CD4-positive, alpha-beta T cell treated with Interleukin-6 for 4 hours (primary cell): ENCODE data around the gene TMEM164.

Source experiments
- DNase-seq: peaks from one replicate; pipeline ENCODE4 v3.0.0-alpha.2; 2020; ENCODE audit warnings: mixed read lengths

TMEM164 gene

GRCh38 chrX:110173192-110174175, 170.6 kb downstream of the TMEM164 start:
- DNase-seq, result no peak

GRCh38 chrX:110175146-110175545, 172.2 kb downstream of the TMEM164 start:
- DNase-seq, result no peak

- DNase-seq, result no peak
Observed at GRCh38 chrX:110175696-110176095, 172.8 kb downstream of the TMEM164 start.

- no peak for DNase-seq
Observed at GRCh38 chrX:110178179-110178865, 175.4 kb downstream of the TMEM164 start.

GRCh38 chrX:110180176-110180927, 177.4 kb downstream of the TMEM164 start:
- no peak for DNase-seq

- DNase-seq, result no peak
Observed at GRCh38 chrX:110180928-110181310, 178.0 kb downstream of the TMEM164 start.

GRCh38 chrX:110181459-110182137, 178.7 kb downstream of the TMEM164 start:
- no peak for DNase-seq

GRCh38 chrX:110182362-110182761, 179.4 kb downstream of the TMEM164 start:
- no peak for DNase-seq

- no peak for DNase-seq
Observed at GRCh38 chrX:110182865-110183264, 180.0 kb downstream of the TMEM164 start.

GRCh38 chrX:110183314-110183713, 180.4 kb downstream of the TMEM164 start:
- DNase-seq, result no peak

- no peak for DNase-seq
Observed at GRCh38 chrX:110188701-110189558, 186.0 kb downstream of the TMEM164 start.

- no peak for DNase-seq
Observed at GRCh38 chrX:110192516-110192915, 189.6 kb downstream of the TMEM164 start.

GRCh38 chrX:110194977-110195376, 192.1 kb downstream of the TMEM164 start:
- DNase-seq, result no peak

- no peak for DNase-seq
Observed at GRCh38 chrX:110201799-110202198, 198.9 kb downstream of the TMEM164 start.

- DNase-seq, result no peak
Observed at GRCh38 chrX:110204986-110205385, 202.1 kb downstream of the TMEM164 start.

GRCh38 chrX:110208092-110208491, 205.2 kb downstream of the TMEM164 start:
- DNase-seq, result no peak

- no peak for DNase-seq
Observed at GRCh38 chrX:110210417-110211139, 207.7 kb downstream of the TMEM164 start.

- no peak for DNase-seq
Observed at GRCh38 chrX:110211340-110211739, 208.4 kb downstream of the TMEM164 start.

GRCh38 chrX:110212299-110212698, 209.4 kb downstream of the TMEM164 start:
- DNase-seq, result no peak

GRCh38 chrX:110213183-110213582, 210.3 kb downstream of the TMEM164 start:
- no peak for DNase-seq

GRCh38 chrX:110214684-110215083, 211.8 kb downstream of the TMEM164 start:
- DNase-seq, result no peak
